Activated B cell treated with CpG ODN at 0.5 μM for 24 hours (primary cell): ENCODE measurements around the gene GORASP1. TPM values are rescaled to one million over a fixed set of nuclear protein-coding genes. Genes with fewer than 3 reads are reported as not detected.

ENCODE experiments used
- ATAC-seq: fragments of 200-7000 bp; cut with Tn5 transposase; one replicate; pipeline ENCODE4 v1.10.0; 2021; ENCODE audit warnings: low read depth, mild to moderate bottlenecking, moderate library complexity
- CTCF ChIA-PET: fragments of 350-600 bp; sonication (Branson Sonifier 250); formaldehyde crosslinking; loops from one replicate; lab custom pipeline; 2021; ENCODE audit warnings: antibody characterized with exemption; lab: Charles Lee
- POLR2A ChIA-PET: fragments of 350-600 bp; sonication (Branson Sonifier 250); formaldehyde crosslinking; loops from one replicate; lab custom pipeline; 2021; ENCODE audit warnings: antibody characterized with exemption; lab: Charles Lee
- DNase-seq: peaks from one replicate; pipeline ENCODE4 v3.0.0; 2022
- H3K27ac Mint-ChIP-seq: one replicate; pipeline ENCODE4 v1.8.0; 2020; ENCODE audit warnings: mixed read lengths
- H3K27me3 Mint-ChIP-seq: one replicate; pipeline ENCODE4 v1.8.0; 2021; ENCODE audit warnings: mixed read lengths
- H3K36me3 Mint-ChIP-seq: one replicate; pipeline ENCODE4 v1.8.0; 2021; ENCODE audit warnings: low read depth, mixed read lengths
- H3K4me1 Mint-ChIP-seq: one replicate; pipeline ENCODE4 v1.8.0; 2021; ENCODE audit warnings: mixed read lengths
- H3K4me3 Mint-ChIP-seq: one replicate; pipeline ENCODE4 v1.8.0; 2020; ENCODE audit warnings: mild to moderate bottlenecking, mixed read lengths
- H3K9me3 Mint-ChIP-seq: one replicate; pipeline ENCODE4 v1.8.0; 2020; ENCODE audit warnings: mixed read lengths
- intact Hi-C: fragments of 100-400 bp; cut with micrococcal nuclease; formaldehyde crosslinking; loops from one replicate; pipeline ENCODE4 v1.15.1; 2024
- total RNA-seq: library from RNA; stranded (reverse); gene quantifications from 2 replicates; pipeline ENCODE4 v1.2.3, GENCODE V29; 2022
- TF ChIP-seq, protein P1 (sequence below): fragments of 200-600 bp; IDR thresholded peaks from one replicate; pipeline ENCODE4 v1.8.0; 2022; ENCODE audit warnings: antibody characterized with exemption, mild to moderate bottlenecking

The GORASP1 gene
- total RNA-seq, 1 donor from 2014 or later: 47.8 TPM

DNA sequence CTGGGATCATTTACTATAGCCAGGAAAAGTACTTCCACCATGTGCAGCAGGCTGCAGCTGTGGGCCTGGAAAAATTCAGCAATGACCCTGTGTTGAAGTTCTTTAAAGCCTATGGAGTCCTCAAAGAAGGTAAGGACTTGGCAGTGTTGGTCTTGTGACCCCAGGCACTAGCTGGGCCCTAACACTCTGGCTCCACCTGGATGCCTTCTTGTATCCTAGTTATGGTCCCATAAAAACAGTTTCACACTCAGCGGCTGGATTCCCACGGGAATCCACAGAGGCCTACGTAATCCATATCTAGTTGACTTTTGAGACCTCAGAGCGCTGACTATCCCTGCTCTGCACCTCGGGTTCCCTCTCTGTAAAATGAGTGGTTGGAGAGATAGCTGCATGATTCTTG lies 1.7 kb upstream of the GORASP1 start:
- TF ChIP-seq, protein P1, sequence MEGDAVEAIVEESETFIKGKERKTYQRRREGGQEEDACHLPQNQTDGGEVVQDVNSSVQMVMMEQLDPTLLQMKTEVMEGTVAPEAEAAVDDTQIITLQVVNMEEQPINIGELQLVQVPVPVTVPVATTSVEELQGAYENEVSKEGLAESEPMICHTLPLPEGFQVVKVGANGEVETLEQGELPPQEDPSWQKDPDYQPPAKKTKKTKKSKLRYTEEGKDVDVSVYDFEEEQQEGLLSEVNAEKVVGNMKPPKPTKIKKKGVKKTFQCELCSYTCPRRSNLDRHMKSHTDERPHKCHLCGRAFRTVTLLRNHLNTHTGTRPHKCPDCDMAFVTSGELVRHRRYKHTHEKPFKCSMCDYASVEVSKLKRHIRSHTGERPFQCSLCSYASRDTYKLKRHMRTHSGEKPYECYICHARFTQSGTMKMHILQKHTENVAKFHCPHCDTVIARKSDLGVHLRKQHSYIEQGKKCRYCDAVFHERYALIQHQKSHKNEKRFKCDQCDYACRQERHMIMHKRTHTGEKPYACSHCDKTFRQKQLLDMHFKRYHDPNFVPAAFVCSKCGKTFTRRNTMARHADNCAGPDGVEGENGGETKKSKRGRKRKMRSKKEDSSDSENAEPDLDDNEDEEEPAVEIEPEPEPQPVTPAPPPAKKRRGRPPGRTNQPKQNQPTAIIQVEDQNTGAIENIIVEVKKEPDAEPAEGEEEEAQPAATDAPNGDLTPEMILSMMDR: no peak
- no peak for ATAC-seq

DNA sequence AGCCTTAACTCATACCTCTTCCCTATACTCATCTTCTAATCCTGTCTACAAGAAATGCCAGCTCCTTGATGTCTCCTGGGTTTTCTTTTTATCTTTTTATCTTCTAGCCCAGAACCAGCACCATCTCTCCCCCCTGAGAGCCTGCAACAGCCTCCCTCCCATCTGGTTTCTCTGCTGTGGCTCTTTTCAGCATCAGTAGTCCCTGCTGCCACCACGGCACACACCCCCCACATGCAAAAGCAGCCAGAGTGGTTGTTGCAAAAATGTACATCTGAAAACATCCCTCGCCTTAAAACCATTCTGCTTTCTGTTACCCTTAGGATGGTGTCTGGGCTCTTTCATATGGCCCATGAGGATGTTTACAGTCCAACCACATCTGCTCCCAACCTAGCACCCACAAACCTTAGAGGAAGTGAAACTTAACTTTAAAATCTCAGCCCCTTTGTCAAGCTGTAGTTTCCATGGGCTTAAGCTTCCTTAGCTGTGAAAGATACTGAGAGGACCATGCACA lies 828 bp upstream of the GORASP1 start:
- intact Hi-C loops: loop anchor here (1.0 kb wide), 5 partner anchors 13 to 276 kb away; no protein-coding TSS in a partner anchor
- Mint-ChIP-seq H3K4me3 (peak overlapping the region; percentile 98), H3K27ac (peak overlapping the region; percentile 91), H3K9me3 (no peaks in the 10 kb centered on the region), H3K4me1 (peaks cover 59% of the 10 kb centered on the region), H3K36me3 (peaks cover 35% of the 10 kb centered on the region), H3K27me3 (no peaks in the 10 kb centered on the region)
- POLR2A ChIA-PET: interaction anchor here (0.5 to 2.5 kb wide), 10 partner anchors 13 to 298 kb away, joined by 3 to 10 read pairs (median 6); partner anchors contain the start of gene RPSA
- ATAC-seq (peak; percentile 74), DNase-seq (no peak)
- TF ChIP-seq, protein P1: no peak
- CTCF ChIA-PET: interaction anchor here (0.8 to 1.8 kb wide), 4 partner anchors 80 to 184 kb away, joined by 3 to 6 read pairs (median 6); no protein-coding TSS in a partner anchor

More for the DNA sequence above, 1.7 kb upstream of the GORASP1 start:
- Mint-ChIP-seq H3K4me1 (peaks cover 54% of the 10 kb centered on the region), H3K4me3 (peak overlapping the region; percentile 98), H3K36me3 (peaks cover 35% of the 10 kb centered on the region), H3K27ac (peak overlapping the region; percentile 91), H3K9me3 (no peaks in the 10 kb centered on the region), H3K27me3 (no peaks in the 10 kb centered on the region)
- intact Hi-C loops: no loop called here
- ChIA-PET CTCF (interaction anchor here (1.4 to 1.8 kb wide), 3 partner anchors 8 to 183 kb away, joined by 6 to 8 read pairs (median 6); no protein-coding TSS in a partner anchor), POLR2A (interaction anchor here (1.0 to 2.5 kb wide), 7 partner anchors 12 to 298 kb away, joined by 3 to 10 read pairs (median 7); partner anchors contain the start of gene RPSA)
- no peak for DNase-seq

DNA sequence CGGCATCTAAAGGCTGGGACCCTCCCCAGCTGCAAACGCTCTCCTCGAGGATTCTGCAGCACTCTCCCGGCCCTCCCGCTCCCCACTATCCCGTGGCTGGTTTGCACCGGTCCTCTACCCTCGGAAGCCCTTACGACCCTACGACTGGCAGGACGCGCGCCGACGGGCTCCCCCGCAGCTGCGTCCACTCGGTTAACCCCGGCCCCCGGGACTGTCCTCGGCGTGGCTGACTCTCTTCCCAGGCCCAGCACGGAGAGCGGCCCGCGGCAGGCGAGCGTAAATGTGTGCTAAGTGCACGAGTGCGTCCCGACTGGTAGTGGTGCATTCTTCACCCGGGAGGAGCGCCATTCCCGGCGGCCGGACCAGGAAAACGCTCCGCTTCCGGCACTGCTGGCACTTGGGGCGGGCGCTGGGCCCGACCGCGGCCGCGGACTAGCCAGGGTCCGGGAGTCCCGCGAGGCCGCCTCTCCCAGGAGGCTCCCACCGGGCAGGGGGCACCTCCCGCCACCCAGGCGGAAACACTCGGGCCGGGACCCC lies 508 bp downstream of the GORASP1 start:
- Mint-ChIP-seq H3K27me3 (no peaks in the 10 kb centered on the region), H3K27ac (peak overlapping the region; percentile 68), H3K9me3 (no peaks in the 10 kb centered on the region), H3K36me3 (peaks cover 30% of the 10 kb centered on the region), H3K4me1 (peaks cover 68% of the 10 kb centered on the region), H3K4me3 (peak overlapping the region; percentile 87)
- no peak for ATAC-seq
- ChIA-PET POLR2A (interaction anchor here (1.2 to 2.5 kb wide), 6 partner anchors 71 to 300 kb away, joined by 3 to 10 read pairs (median 4); partner anchors contain the start of gene RPSA), CTCF (interaction anchor here (0.8 to 2.7 kb wide), 5 partner anchors 9 to 182 kb away, joined by 3 to 19 read pairs (median 3); no protein-coding TSS in a partner anchor)
- TF ChIP-seq, protein P1: no peak
- intact Hi-C loops: loop anchor here (2.0 kb wide), 1 partner anchor 300 kb away; the partner anchor contains the start of gene RPSA
- DNase-seq: no peak

DNA sequence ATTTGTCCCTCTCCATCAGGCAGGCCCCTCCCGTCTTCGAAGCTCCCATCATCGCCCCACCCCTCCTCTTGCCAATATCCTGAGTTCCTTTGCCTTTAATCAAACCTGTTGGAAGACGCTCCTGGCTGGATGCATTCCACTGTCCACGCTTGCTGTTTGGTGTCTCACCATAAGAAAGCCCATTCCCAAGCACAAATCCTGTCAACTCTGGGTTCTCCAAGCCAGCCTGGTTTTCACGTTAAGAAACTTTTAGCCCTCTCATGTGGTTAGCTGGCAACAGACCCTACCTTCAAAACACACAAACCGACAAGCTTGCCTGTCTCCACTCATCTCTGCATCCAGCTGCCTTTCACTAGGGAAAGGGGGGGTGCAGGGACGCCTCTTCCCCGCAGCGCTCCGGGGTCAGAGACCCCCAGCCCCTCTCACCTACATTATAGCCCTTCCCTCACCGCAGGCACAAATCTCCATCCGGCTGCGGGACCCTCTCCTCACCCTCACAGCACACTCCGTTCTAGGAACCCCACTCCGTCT lies 1.1 kb downstream of the GORASP1 start:
- ATAC-seq: no peak
- peaks cover 24% of the 10 kb centered on the region for H3K36me3 Mint-ChIP-seq
- ChIA-PET POLR2A (interaction anchor here (0.7 to 1.2 kb wide), 3 partner anchors 12 to 166 kb away, joined by 3 read pairs; no protein-coding TSS in a partner anchor), CTCF (interaction anchor here (0.7 to 2.7 kb wide), 5 partner anchors 10 to 184 kb away, joined by 3 to 19 read pairs (median 3); no protein-coding TSS in a partner anchor)
- intact Hi-C loops: loop anchor here (2.0 kb wide), 1 partner anchor 300 kb away; the partner anchor contains the start of gene RPSA
- TF ChIP-seq, protein P1: no peak
- H3K4me1 Mint-ChIP-seq: peaks cover 72% of the 10 kb centered on the region
- no peaks in the 10 kb centered on the region for H3K9me3 Mint-ChIP-seq
- H3K27me3 Mint-ChIP-seq: no peaks in the 10 kb centered on the region
- peak overlapping the region; percentile 68 for H3K27ac Mint-ChIP-seq
- H3K4me3 Mint-ChIP-seq: peak overlapping the region; percentile 87
- DNase-seq: no peak
